ENCODE data around the gene NDUFB2. TPM values are rescaled to one million over a fixed set of nuclear protein-coding genes. Genes with fewer than 3 reads are reported as not detected.
A peak's percentile ranks its signal among the peaks of the same experiment; 100 is the strongest.

Gene NDUFB2
- total and polyA plus RNA-seq, 10 donors: 104 to 370 (median 142) TPM

DNA sequence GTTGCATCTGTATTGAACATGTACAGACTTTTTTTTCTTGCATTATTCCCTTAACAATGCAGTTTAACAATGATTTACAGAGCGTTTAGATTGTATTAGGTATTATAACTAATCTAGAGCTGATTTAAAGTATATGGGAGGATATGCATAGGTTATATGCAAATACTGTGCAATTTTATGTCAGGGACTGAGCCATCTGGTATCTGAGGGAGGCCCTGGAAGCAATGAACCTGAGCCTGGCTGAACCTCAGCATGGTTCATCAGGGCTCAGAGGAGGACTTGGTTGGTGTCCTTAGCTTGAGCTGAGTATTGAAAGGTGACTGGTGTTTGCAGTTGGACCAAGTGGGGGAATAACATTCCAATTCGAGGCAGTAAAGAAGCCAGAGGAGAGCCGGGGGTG lies 19.0 kb upstream of the NDUFB2 start:
- DNase-seq: no peak
- Histone ChIP-seq H3K27ac (no peak overlapping the region), H3K4me3 (no peak overlapping the region), H3K4me1 (peaks cover 18 to 48% (median 38%) of the 10 kb centered on the region in 6 donors), H3K36me3 (peaks cover 0 to 57% (median 29%) of the 10 kb centered on the region in 6 donors), H3K27me3 (replicated peaks in 1 of 7) (no peaks in the 10 kb centered on the region), H3K9me3 (no peaks in the 10 kb centered on the region)
- TF ChIP-seq POLR2A (IDR thresholded peaks at IDR 0.05) (no peak), POLR2AphosphoS5 (IDR thresholded peaks at IDR 0.05) (no peak)
- TF ChIP-seq, protein P1, sequence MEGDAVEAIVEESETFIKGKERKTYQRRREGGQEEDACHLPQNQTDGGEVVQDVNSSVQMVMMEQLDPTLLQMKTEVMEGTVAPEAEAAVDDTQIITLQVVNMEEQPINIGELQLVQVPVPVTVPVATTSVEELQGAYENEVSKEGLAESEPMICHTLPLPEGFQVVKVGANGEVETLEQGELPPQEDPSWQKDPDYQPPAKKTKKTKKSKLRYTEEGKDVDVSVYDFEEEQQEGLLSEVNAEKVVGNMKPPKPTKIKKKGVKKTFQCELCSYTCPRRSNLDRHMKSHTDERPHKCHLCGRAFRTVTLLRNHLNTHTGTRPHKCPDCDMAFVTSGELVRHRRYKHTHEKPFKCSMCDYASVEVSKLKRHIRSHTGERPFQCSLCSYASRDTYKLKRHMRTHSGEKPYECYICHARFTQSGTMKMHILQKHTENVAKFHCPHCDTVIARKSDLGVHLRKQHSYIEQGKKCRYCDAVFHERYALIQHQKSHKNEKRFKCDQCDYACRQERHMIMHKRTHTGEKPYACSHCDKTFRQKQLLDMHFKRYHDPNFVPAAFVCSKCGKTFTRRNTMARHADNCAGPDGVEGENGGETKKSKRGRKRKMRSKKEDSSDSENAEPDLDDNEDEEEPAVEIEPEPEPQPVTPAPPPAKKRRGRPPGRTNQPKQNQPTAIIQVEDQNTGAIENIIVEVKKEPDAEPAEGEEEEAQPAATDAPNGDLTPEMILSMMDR (IDR thresholded peaks at IDR 0.05 in 8 of 11, conservative IDR thresholded peaks at IDR 0.05 in 3 of 11): no peak
- 85 to 92% (median 86%) methylated on average over 3 of the region's 3 CpGs for WGBS, 5 donors
- intact Hi-C loops (cut with DNase I; ENCODE audit: low total_unique reads): no loop called here

DNA sequence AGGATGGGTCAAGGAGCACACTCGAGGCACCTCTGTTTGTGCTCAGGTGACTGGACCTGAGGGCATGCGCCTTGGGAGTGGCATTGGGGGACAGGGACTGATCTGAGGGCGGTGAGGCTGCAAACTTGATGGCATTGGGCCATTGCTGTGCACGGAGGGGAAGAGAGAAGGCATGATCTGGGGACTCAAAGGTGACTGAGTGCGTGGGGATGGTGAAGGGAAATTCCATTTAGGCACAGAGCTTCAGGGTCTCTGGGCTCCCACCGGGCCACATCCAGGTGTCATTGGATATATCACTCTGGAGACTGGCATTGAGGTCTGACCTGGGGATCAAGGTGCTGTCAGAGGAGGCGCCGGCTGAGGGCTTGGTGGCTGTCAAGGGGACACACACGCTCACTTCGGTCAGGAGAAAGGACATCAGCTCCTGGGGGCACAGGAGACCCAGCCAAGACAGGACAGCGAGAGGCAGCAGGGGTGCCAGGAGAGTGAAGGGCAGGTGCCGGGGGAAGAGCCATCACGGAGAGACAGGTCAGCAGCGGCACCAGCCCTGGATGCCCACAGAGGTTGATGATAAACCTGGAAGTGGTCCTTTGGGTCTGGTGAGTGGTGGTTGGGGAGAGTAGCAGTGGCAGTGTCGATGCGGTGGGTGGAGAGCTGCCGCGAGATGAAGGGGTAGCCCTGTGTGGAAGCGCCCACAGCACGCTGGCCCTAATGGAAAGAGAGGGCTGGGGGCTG lies 18.3 kb upstream of the NDUFB2 start:
- intact Hi-C loops (cut with DNase I; ENCODE audit: low total_unique reads): no loop called here
- Histone ChIP-seq H3K36me3 (peaks cover 0 to 65% (median 29%) of the 10 kb centered on the region in 6 donors), H3K27me3 (replicated peaks in 1 of 7) (no peaks in the 10 kb centered on the region), H3K9me3 (no peaks in the 10 kb centered on the region), H3K4me1 (peaks cover 18 to 45% (median 36%) of the 10 kb centered on the region in 6 donors), H3K4me3 (no peak overlapping the region), H3K27ac (no peak overlapping the region)
- peak in 1 of 3 donors; percentile 17 for TF ChIP-seq POLR2AphosphoS5 (IDR thresholded peaks at IDR 0.05)
- TF ChIP-seq, protein P1 (IDR thresholded peaks at IDR 0.05 in 8 of 11, conservative IDR thresholded peaks at IDR 0.05 in 3 of 11): no peak
- 93 to 98% (median 96%) methylated on average over 20 of the region's 20 CpGs for WGBS, 5 donors
- peak; percentile 72 for DNase-seq

GRCh38 chr7:140678816-140679130 lies 17.7 kb upstream of the NDUFB2 start:
- Histone ChIP-seq H3K4me3 (no peak overlapping the region), H3K4me1 (peaks cover 18 to 40% (median 31%) of the 10 kb centered on the region in 6 donors), H3K36me3 (peaks cover 0 to 70% (median 29%) of the 10 kb centered on the region in 6 donors), H3K27me3 (replicated peaks in 1 of 7) (no peaks in the 10 kb centered on the region), H3K9me3 (no peaks in the 10 kb centered on the region), H3K27ac (no peak overlapping the region)
- intact Hi-C loops (cut with DNase I; ENCODE audit: low total_unique reads): no loop called here
- DNase-seq: peak; percentile 66
- no peak for TF ChIP-seq POLR2AphosphoS5 (IDR thresholded peaks at IDR 0.05)
- no peak for TF ChIP-seq POLR2A (IDR thresholded peaks at IDR 0.05)
- TF ChIP-seq, protein P1 (IDR thresholded peaks at IDR 0.05 in 8 of 11, conservative IDR thresholded peaks at IDR 0.05 in 3 of 11): no peak
- WGBS, 5 donors: 86 to 99% (median 94%) methylated on average over 4 to 7 of the region's 7 CpGs

- Histone ChIP-seq H3K36me3 (peaks cover 0 to 74% (median 29%) of the 10 kb centered on the region in 6 donors), H3K27me3 (replicated peaks in 1 of 7) (no peaks in the 10 kb centered on the region), H3K4me1 (peaks cover 17 to 36% (median 27%) of the 10 kb centered on the region in 6 donors), H3K9me3 (no peaks in the 10 kb centered on the region), H3K27ac (no peak overlapping the region), H3K4me3 (no peak overlapping the region)
- TF ChIP-seq POLR2A (IDR thresholded peaks at IDR 0.05): no peak
- TF ChIP-seq POLR2AphosphoS5 (IDR thresholded peaks at IDR 0.05): no peak
- TF ChIP-seq, protein P1 (IDR thresholded peaks at IDR 0.05 in 8 of 11, conservative IDR thresholded peaks at IDR 0.05 in 3 of 11): no peak
- WGBS, 5 donors: 94 to 98% (median 97%) methylated on average over 9 of the region's 9 CpGs
- DNase-seq: peak; percentile 48
- intact Hi-C loops (cut with DNase I; ENCODE audit: low total_unique reads): no loop called here
Observed at GRCh38 chr7:140679186-140679585, 17.3 kb upstream of the NDUFB2 start.

Measured in spleen (tissue), 11 donors.